Measurements from ENCODE around the gene ZYX.
"Not testable (repeated sequence)": the region's sequence is repeated elsewhere in the genome, so short reads cannot be mapped to it uniquely, and the experiment has no call there.

Gene ZYX

DNA sequence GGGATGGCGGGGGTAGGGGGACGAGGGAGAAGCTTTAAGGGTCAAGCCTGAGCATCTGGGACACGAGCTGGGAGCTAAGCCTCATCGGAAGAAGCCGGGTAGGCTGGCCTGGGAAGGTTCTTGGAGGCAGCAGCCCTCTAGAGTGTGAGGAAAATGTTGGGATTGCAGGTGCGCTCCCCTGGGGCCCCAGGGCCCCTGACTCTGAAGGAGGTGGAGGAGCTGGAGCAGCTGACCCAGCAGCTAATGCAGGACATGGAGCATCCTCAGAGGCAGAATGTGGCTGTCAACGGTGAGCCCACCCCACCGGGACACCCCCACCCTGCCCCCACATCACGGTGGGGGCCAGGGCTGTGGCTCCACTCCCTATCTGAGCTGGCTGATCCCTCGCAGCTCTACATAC lies 6.9 kb downstream of the ZYX start:
- Histone ChIP-seq H3K36me3 (ENCODE audit: control insufficient read depth, insufficient read depth, low read length, severe bottlenecking) (peaks cover 47% of the 10 kb centered on the region), H3K27me3 (replicated peaks; ENCODE audit: control insufficient read depth, insufficient read depth, low read length) (no peaks in the 10 kb centered on the region), H3K4me3 (ENCODE audit: low read length) (no peak overlapping the region), H3K4me1 (ENCODE audit: control insufficient read depth, insufficient read depth, low read length) (peaks cover 63% of the 10 kb centered on the region), H3K9ac (ENCODE audit: low read length) (no peak overlapping the region), H3K9me3 (ENCODE audit: control insufficient read depth, low read length) (no peaks in the 10 kb centered on the region)
- DNase-seq (ENCODE audit: low read depth), result no peak

DNA sequence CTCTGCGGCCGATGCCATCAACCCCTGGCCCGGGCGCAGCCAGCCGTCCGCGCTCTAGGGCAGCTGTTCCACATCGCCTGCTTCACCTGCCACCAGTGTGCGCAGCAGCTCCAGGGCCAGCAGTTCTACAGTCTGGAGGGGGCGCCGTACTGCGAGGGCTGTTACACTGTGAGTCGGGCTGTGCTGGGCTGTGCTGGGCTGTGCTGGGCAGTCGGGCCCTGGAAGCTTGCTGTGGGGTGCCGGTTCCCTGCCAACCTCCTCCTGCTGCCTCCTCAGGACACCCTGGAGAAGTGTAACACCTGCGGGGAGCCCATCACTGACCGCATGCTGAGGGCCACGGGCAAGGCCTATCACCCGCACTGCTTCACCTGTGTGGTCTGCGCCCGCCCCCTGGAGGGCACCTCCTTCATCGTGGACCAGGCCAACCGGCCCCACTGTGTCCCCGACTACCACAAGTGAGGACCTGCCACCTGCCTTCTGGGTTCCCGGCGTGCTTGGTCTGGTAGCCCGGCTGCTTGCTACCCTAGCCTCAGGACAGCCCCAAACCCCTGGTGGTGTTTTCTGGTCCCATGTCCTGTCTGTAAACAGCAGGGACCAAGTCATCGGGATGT lies 7.5 kb downstream of the ZYX start:
- Histone ChIP-seq H3K27me3 (replicated peaks; ENCODE audit: control insufficient read depth, insufficient read depth, low read length) (no peaks in the 10 kb centered on the region), H3K4me1 (ENCODE audit: control insufficient read depth, insufficient read depth, low read length) (peaks cover 63% of the 10 kb centered on the region), H3K4me3 (ENCODE audit: low read length) (no peak overlapping the region), H3K9me3 (ENCODE audit: control insufficient read depth, low read length) (no peaks in the 10 kb centered on the region), H3K36me3 (ENCODE audit: control insufficient read depth, insufficient read depth, low read length, severe bottlenecking) (peaks cover 45% of the 10 kb centered on the region), H3K9ac (ENCODE audit: low read length) (peak overlapping the region; percentile 3)
- no peak for DNase-seq (ENCODE audit: low read depth)

DNA sequence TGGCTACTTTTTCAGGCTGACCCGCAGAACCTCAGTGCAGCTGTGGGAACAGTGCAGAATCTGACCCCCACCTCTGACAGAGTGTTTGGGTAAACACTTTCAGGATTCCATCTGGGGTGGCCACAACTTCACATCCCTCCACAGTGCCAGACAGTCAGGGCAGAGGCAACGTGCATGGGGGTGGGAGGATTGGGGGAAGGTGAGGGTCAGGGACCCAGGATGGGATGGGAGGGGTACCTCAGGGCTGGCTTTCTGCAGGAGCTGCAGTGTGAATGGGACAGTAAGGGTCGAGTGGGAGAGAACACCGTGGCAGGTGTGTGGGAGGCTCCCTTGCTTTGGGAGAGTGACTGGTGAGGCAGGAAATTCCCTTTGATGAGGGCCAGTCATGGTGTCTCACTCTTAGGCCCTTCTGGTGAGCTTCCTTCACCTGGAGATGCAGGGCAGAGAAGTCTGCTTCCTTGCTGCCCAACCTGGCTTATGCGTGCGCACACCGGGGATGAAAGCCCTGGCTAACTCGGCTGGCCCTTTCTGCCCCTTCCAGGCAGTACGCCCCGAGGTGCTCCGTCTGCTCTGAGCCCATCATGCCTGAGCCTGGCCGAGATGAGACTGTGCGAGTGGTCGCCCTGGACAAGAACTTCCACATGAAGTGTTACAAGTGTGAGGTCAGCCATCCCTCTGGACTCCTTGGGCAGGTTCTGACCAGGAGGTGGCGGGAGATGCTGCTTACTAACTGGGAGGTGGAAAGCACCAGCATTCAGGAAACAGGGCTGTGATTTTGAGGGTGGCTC lies 8.4 kb downstream of the ZYX start:
- Histone ChIP-seq H3K36me3 (ENCODE audit: control insufficient read depth, insufficient read depth, low read length, severe bottlenecking) (peaks cover 42% of the 10 kb centered on the region), H3K4me3 (ENCODE audit: low read length) (no peak overlapping the region)
- no peak for DNase-seq (ENCODE audit: low read depth)

DNA sequence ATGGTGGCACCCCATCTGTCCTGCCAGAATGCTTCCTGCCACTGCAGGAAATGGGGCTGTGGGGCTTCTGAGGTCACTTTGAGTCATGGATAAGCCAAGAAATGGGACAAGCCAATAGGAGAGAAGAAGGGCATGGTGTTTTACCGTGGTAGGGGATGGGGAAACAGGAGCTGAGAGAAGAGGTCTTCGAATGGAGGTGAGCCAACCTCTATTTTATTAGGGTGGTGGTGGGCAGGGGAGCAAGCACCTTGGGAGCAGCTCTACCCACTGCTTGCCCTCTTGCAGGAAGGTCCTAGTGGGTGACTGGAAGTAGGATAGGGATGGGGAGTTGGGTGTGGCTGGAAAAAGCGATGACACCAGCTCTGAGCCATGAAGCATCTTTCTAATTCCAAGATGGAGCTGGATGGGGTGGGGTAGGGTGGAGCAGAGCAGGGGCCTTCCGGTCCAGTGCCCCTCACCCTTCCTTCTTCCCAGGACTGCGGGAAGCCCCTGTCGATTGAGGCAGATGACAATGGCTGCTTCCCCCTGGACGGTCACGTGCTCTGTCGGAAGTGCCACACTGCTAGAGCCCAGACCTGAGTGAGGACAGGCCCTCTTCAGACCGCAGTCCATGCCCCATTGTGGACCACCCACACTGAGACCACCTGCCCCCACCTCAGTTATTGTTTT lies 9.1 kb downstream of the ZYX start:
- DNase-seq (ENCODE audit: low read depth), result no peak
- Histone ChIP-seq H3K9ac (ENCODE audit: low read length) (peak overlapping the region; percentile 84), H3K36me3 (ENCODE audit: control insufficient read depth, insufficient read depth, low read length, severe bottlenecking) (peaks cover 42% of the 10 kb centered on the region), H3K4me3 (ENCODE audit: low read length) (no peak overlapping the region), H3K4me1 (ENCODE audit: control insufficient read depth, insufficient read depth, low read length) (peaks cover 55% of the 10 kb centered on the region), H3K27me3 (replicated peaks; ENCODE audit: control insufficient read depth, insufficient read depth, low read length) (no peaks in the 10 kb centered on the region), H3K9me3 (ENCODE audit: control insufficient read depth, low read length) (no peaks in the 10 kb centered on the region)

More for the DNA sequence above, 8.4 kb downstream of the ZYX start:
- Histone ChIP-seq H3K9me3 (ENCODE audit: control insufficient read depth, low read length) (no peaks in the 10 kb centered on the region), H3K27me3 (replicated peaks; ENCODE audit: control insufficient read depth, insufficient read depth, low read length) (no peaks in the 10 kb centered on the region), H3K4me1 (ENCODE audit: control insufficient read depth, insufficient read depth, low read length) (peaks cover 56% of the 10 kb centered on the region), H3K9ac (ENCODE audit: low read length) (peak overlapping the region; percentile 25)

DNA sequence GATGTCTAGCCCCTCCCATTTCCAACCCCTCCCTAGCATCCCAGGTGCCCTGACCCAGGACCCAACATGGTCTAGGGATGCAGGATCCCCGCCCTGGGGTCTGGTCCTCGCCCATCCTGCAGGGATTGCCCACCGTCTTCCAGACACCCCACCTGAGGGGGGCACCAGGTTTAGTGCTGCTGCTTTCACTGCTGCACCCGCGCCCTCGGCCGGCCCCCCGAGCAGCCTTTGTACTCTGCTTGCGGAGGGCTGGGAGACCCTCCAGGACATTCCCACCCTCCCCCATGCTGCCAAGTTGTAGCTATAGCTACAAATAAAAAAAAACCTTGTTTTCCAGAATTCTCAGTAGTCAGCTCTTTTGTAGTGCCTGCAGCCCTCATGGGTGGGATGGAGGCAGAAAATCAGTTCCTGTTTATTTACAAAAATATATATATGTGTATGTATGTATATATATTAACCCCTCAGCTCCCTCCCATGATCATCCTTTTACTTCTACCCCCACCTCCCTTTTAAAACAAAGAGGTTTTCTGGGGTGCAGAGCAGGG lies 9.7 kb downstream of the ZYX start:
- no peaks in the 10 kb centered on the region for H3K27me3 ChIP-seq (replicated peaks; ENCODE audit: control insufficient read depth, insufficient read depth, low read length)
- no peak for DNase-seq (ENCODE audit: low read depth)
- peaks cover 55% of the 10 kb centered on the region for H3K4me1 ChIP-seq (ENCODE audit: control insufficient read depth, insufficient read depth, low read length)
- H3K4me3 ChIP-seq (ENCODE audit: low read length), result no peak overlapping the region
- peak overlapping the region; percentile 84 for H3K9ac ChIP-seq (ENCODE audit: low read length)
- H3K36me3 ChIP-seq (ENCODE audit: control insufficient read depth, insufficient read depth, low read length, severe bottlenecking), result peaks cover 42% of the 10 kb centered on the region
- no peaks in the 10 kb centered on the region for H3K9me3 ChIP-seq (ENCODE audit: control insufficient read depth, low read length)

DNA sequence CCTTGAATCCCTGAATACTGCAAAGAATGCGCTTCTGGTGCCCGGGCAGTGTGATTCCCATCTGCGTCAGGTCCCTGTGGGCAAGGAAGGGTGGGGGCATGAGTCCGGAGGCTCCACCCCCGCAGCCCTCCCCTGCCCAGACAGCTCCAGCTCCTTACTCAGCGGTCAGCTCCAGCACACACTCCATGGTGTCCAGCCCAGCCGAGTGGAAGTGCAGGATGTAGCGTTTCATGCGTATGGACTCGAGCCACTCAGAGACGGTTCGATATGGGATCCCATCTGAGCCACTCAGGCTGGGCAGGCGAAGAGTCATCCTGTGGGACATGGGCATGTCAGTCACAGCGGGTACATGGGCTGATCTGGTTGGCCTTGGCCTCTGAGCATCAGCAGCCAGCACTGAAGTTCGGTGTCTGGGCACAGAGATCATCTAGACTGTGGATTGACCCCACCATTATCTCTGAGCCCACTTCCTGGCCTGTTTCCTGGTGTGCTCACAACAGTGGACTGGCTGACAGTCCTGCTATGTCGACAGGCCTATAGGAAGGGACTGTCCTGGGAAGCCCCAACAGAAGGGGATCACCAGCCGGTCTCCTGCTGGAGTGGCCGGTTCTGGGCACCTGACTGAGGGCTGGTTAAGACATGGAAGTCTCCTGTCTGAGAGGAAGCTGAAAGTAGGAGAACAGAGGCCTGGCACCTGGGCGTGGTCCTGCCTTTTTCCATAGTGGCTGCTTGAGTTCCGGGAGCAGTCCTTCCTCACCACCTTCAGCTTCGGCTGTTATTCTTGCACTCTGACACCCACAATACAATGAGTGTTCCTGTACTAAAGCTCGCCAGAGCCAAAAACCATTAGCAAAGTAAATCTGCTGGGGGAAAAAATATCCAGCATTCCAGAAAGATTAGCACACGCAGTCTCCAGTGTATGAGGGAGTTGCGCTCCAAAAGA lies 10.6 kb downstream of the ZYX start:
- Histone ChIP-seq H3K4me1 (ENCODE audit: control insufficient read depth, insufficient read depth, low read length) (peaks cover 58% of the 10 kb centered on the region), H3K4me3 (ENCODE audit: low read length) (peak overlapping the region; percentile 60), H3K36me3 (ENCODE audit: control insufficient read depth, insufficient read depth, low read length, severe bottlenecking) (peaks cover 41% of the 10 kb centered on the region), H3K9ac (ENCODE audit: low read length) (peak overlapping the region; percentile 84), H3K9me3 (ENCODE audit: control insufficient read depth, low read length) (no peaks in the 10 kb centered on the region), H3K27me3 (replicated peaks; ENCODE audit: control insufficient read depth, insufficient read depth, low read length) (no peaks in the 10 kb centered on the region)
- DNase-seq (ENCODE audit: low read depth), result peak; percentile 61

DNA sequence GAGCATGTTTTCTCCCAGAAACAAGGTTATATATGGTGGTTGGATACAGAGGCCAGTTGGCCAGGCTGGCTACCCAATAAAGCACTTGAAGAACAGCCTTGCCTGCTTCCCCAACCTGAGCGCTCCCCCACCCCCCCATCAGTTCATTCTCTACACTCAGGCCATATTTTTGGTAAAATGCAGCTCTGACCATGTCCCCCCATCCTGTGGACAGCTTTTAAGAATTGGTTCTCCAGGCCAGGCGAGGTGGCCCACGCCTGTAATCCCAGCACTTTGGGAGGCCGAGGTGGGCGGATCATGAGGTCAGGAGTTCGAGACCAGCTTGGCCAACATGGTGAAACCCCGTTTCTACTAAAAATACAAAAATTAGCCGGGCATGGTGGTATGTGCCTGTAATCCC lies 11.3 kb downstream of the ZYX start:
- H3K9ac ChIP-seq (ENCODE audit: low read length); H3K9me3 ChIP-seq (ENCODE audit: control insufficient read depth, low read length); H3K27me3 ChIP-seq (replicated peaks; ENCODE audit: control insufficient read depth, insufficient read depth, low read length); DNase-seq (ENCODE audit: low read depth); H3K4me3 ChIP-seq (ENCODE audit: low read length): not testable (repeated sequence)
- H3K4me1 ChIP-seq (ENCODE audit: control insufficient read depth, insufficient read depth, low read length), result peaks cover 60% of the 10 kb centered on the region
- peaks cover 34% of the 10 kb centered on the region for H3K36me3 ChIP-seq (ENCODE audit: control insufficient read depth, insufficient read depth, low read length, severe bottlenecking)

DNA sequence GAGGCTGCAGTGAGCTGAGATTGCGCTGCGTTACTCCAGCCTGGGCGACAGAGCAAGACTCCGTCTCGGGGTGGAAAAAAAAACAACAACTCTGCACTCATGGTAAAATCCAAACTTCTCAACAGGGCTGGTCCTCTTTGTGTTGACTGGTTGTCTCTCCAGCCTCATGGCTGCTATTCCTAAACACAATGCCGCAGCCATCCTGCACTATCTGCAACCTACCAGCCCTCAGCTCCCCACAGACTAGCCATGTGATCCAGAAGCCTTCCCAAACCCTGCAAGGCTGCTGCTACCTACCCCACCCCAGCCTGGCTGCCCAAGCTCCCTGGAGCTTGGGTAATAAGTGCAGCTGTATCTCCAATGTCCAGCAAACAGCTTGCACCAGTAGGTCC lies 11.7 kb downstream of the ZYX start:
- H3K36me3 ChIP-seq (ENCODE audit: control insufficient read depth, insufficient read depth, low read length, severe bottlenecking), result peaks cover 30% of the 10 kb centered on the region
- H3K4me1 ChIP-seq (ENCODE audit: control insufficient read depth, insufficient read depth, low read length), result peaks cover 60% of the 10 kb centered on the region
- no peak for DNase-seq (ENCODE audit: low read depth)
- H3K4me3 ChIP-seq (ENCODE audit: low read length), result no peak overlapping the region
- no peaks in the 10 kb centered on the region for H3K27me3 ChIP-seq (replicated peaks; ENCODE audit: control insufficient read depth, insufficient read depth, low read length)
- H3K9me3 ChIP-seq (ENCODE audit: control insufficient read depth, low read length), result no peaks in the 10 kb centered on the region
- no peak overlapping the region for H3K9ac ChIP-seq (ENCODE audit: low read length)

DNA sequence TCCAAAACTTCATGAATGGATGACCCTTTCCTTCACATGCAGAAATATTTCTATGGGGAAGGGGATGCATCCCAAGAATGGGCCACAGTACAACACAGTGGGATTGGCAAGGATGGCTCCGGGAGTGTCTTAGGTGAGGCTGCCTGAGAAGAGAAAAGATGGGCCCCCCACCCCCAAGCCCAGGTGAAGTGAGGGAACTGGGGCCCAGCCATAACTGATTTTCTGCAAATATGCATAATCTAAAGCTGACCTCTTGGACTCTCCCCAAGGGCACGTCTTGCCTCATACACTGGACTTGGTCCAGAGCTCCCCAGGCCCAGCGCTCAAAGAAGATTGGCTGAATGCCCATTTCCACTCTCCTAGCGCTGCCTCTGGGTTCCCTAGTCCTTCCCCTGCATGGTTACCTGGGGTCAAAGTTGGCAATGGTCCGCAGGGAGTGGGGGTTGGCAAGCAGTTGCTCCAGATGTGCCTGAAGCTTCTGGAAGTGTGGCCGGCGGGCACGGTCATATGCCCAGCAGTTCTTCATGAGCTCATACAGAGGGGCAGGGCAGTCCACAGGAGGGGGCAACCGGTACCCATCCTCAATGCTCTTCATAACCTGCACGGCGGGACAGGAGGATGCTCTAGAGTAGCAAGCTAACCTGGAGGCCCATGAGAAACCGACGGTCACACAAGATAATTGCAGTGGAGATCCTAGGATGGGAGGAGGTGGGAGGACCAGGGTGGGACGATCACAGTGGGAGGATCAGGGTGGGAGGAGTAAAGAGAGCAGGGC lies 12.3 kb downstream of the ZYX start:
- no peak for DNase-seq (ENCODE audit: low read depth)
- no peak overlapping the region for H3K4me3 ChIP-seq (ENCODE audit: low read length)
- H3K4me1 ChIP-seq (ENCODE audit: control insufficient read depth, insufficient read depth, low read length), result peaks cover 60% of the 10 kb centered on the region
- H3K9ac ChIP-seq (ENCODE audit: low read length), result no peak overlapping the region
- no peaks in the 10 kb centered on the region for H3K9me3 ChIP-seq (ENCODE audit: control insufficient read depth, low read length)
- no peaks in the 10 kb centered on the region for H3K27me3 ChIP-seq (replicated peaks; ENCODE audit: control insufficient read depth, insufficient read depth, low read length)
- H3K36me3 ChIP-seq (ENCODE audit: control insufficient read depth, insufficient read depth, low read length, severe bottlenecking), result peaks cover 25% of the 10 kb centered on the region

DNA sequence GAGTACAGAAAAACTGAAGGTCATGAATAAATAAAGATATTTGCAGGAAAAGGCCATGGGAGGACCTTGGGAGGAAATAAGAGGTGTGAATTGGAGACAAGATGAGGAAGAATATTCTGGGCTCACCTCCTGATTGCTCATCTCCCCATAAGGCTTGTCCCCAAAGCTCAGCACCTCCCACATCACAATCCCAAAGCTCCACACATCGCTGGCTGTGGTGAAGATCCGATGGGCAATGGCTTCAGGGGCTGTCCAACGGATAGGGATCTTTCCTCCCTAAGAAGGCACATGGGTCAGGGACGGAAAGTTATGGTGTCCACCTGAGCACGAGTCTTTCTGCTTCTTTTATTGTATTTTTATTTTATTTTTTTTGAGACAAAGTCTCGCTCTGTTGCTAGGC lies 12.9 kb downstream of the ZYX start:
- no peaks in the 10 kb centered on the region for H3K9me3 ChIP-seq (ENCODE audit: control insufficient read depth, low read length)
- no peak overlapping the region for H3K4me3 ChIP-seq (ENCODE audit: low read length)
- H3K4me1 ChIP-seq (ENCODE audit: control insufficient read depth, insufficient read depth, low read length), result peaks cover 60% of the 10 kb centered on the region
- DNase-seq (ENCODE audit: low read depth), result no peak
- H3K9ac ChIP-seq (ENCODE audit: low read length), result no peak overlapping the region
- H3K27me3 ChIP-seq (replicated peaks; ENCODE audit: control insufficient read depth, insufficient read depth, low read length), result no peaks in the 10 kb centered on the region
- peaks cover 19% of the 10 kb centered on the region for H3K36me3 ChIP-seq (ENCODE audit: control insufficient read depth, insufficient read depth, low read length, severe bottlenecking)
